ENCODE measurements around the gene TRIO. TPM values are rescaled to one million over a fixed set of nuclear protein-coding genes. Genes with fewer than 3 reads are reported as not detected.
"Not testable (repeated sequence)": the region's sequence is repeated elsewhere in the genome, so short reads cannot be mapped to it uniquely, and the experiment has no call there.

The TRIO gene
- total RNA-seq = 191 and 223 TPM in 2 replicates

DNA sequence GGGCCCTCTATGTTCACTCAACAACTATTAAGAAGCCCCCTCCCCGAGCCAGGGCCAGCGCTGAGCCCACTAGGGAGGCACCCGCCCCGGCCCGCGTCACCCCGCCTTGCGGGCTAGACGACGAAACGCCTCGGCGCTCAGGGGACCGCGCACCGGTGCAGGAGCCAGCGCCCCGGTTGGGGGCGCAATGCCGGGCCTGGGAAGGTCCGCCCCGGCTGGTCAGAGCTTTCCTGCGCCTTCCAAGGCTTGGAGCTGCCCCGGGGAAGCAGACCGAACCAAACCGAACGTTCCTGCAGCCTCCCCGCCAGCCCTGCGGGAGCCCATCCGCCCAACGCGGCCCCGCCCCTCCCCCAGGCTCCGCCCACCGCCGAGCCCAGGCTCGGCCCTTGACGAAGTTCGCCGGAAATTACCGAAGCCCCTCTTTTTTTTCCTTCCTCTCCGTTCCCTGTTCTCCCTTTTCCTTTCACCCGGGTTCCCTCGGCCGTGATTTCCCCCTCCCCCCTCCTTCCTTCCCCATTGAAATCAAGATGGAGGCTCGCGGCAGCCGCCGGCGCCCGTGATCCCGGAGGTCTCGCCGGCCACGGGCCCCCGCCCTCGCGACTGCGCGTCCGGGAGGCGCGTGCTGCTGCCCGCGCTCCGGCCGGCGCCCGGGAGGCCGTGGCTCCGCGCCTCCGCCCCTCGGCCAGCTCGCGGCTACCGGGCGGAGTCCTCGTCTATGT is at the start of gene TRIO:
TSS of gene TRIO (plus strand) at position 516 of the 719 bp plus-strand sequence. CDS start 384 bp downstream, outside the sequence.
- Mint-ChIP-seq H3K4me1 (peaks cover 37% of the 10 kb centered on the region), H3K36me3 (ENCODE audit: low read depth) (peaks cover 3% of the 10 kb centered on the region), H3K4me3 (peak within 1 kb of the TSS; percentile 89), H3K9me3 (no peaks in the 10 kb centered on the region), H3K27ac (peak within 1 kb of the TSS; percentile 94), H3K27me3 (peaks cover 2% of the 10 kb centered on the region)
- CTCF ChIA-PET = interaction anchor here (1.1 to 4.3 kb wide), 5 partner anchors 12 to 128 kb away, joined by 3 to 18 read pairs (median 6); no protein-coding TSS in a partner anchor
- intact Hi-C loops (cut with micrococcal nuclease) = loop anchor here (1.0 kb wide), 3 partner anchors 35 to 188 kb away; no protein-coding TSS in a partner anchor
- DNase-seq (peak; percentile 89), ATAC-seq (ENCODE audit: low read depth) (peak; percentile 54)
- POLR2A ChIA-PET = interaction anchor here (0.8 to 4.1 kb wide), 9 partner anchors 12 to 127 kb away, joined by 3 to 101 read pairs (median 8); no protein-coding TSS in a partner anchor
- TF ChIP-seq CTCF (IDR thresholded peaks at IDR 0.05) = no peak

GRCh38 chr5:14097380-14097779 is 45.8 kb upstream of the TRIO start:
- H3K4me1 Mint-ChIP-seq; DNase-seq; H3K27ac Mint-ChIP-seq; POLR2A ChIA-PET; CTCF ChIA-PET; H3K4me3 Mint-ChIP-seq; H3K9me3 Mint-ChIP-seq; ATAC-seq (ENCODE audit: low read depth); intact Hi-C loops (cut with micrococcal nuclease); H3K36me3 Mint-ChIP-seq (ENCODE audit: low read depth): not testable (repeated sequence)
- peaks cover 13% of the 10 kb centered on the region for H3K27me3 Mint-ChIP-seq

GRCh38 chr5:14097998-14098471 is 45.1 kb upstream of the TRIO start:
- intact Hi-C loops (cut with micrococcal nuclease) = no loop called here
- no peaks in the 10 kb centered on the region for H3K4me1 Mint-ChIP-seq
- H3K27ac Mint-ChIP-seq = peak overlapping the region; percentile 46
- DNase-seq (no peak), ATAC-seq (ENCODE audit: low read depth) (no peak)
- no peak overlapping the region for H3K4me3 Mint-ChIP-seq
- ChIA-PET CTCF (no interaction called here), POLR2A (no interaction called here)
- TF ChIP-seq CTCF (IDR thresholded peaks at IDR 0.05) = no peak
- H3K36me3 Mint-ChIP-seq (ENCODE audit: low read depth) = peaks cover 1% of the 10 kb centered on the region
- peaks cover 10% of the 10 kb centered on the region for H3K27me3 Mint-ChIP-seq
- H3K9me3 Mint-ChIP-seq = peaks cover 7% of the 10 kb centered on the region

DNA sequence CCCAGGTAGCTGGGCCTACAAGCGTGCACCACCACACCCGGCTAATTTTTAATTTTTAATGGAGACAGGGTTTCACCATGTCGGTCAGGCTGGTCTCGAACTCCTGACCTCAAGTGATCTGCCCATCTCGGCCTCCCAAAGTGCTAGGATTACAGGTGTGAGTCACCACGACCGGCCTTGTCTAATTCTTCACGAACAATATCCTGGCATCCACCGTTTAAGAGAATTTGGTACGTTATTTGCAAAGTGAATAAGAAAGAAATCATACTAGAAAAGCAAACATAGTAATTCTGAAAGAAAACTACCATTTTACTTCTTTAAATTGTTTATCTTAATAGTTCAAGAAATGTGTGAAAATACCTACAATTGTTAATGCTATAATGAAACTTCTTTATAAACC is 42.9 kb upstream of the TRIO start:
- POLR2A ChIA-PET = no interaction called here
- no peak for TF ChIP-seq CTCF (IDR thresholded peaks at IDR 0.05)
- H3K27ac Mint-ChIP-seq = no peak overlapping the region
- H3K9me3 Mint-ChIP-seq = peaks cover 8% of the 10 kb centered on the region
- H3K27me3 Mint-ChIP-seq = peaks cover 2% of the 10 kb centered on the region
- intact Hi-C loops (cut with micrococcal nuclease) = no loop called here
- no peak overlapping the region for H3K4me3 Mint-ChIP-seq
- no peak for ATAC-seq (ENCODE audit: low read depth)
- no peak for DNase-seq
- H3K36me3 Mint-ChIP-seq (ENCODE audit: low read depth) = peaks cover 1% of the 10 kb centered on the region
- CTCF ChIA-PET = no interaction called here
- H3K4me1 Mint-ChIP-seq = peaks cover 2% of the 10 kb centered on the region

DNA sequence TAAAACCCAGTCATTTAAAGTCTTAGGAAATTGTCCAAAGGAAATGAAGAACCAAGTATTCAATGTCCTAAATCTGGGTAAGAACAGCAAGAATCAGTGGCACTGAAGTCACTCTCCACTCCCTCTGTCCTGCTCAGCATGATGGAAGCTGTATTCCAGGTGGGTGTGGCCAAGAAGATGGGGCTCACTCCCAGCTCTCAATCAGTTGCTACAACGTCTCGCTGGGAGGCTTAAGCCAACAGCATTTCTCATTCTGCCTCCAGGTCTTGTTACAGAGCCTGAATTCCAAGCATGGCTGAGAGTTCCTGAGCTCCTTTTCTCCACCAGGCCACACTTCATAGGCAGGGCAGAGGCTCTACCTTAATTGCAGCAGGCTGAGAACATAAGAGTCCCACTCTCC is 41.2 kb upstream of the TRIO start:
- peaks cover 1% of the 10 kb centered on the region for H3K36me3 Mint-ChIP-seq (ENCODE audit: low read depth)
- peaks cover 8% of the 10 kb centered on the region for H3K9me3 Mint-ChIP-seq
- ChIA-PET CTCF (interaction anchor here (0.6 kb wide), 1 partner anchor 168 kb away, joined by 3 read pairs; no protein-coding TSS in a partner anchor), POLR2A (no interaction called here)
- H3K27ac Mint-ChIP-seq = no peak overlapping the region
- H3K27me3 Mint-ChIP-seq = no peaks in the 10 kb centered on the region
- H3K4me3 Mint-ChIP-seq = no peak overlapping the region
- peaks cover 15% of the 10 kb centered on the region for H3K4me1 Mint-ChIP-seq
- intact Hi-C loops (cut with micrococcal nuclease) = no loop called here
- DNase-seq (no peak), ATAC-seq (ENCODE audit: low read depth) (no peak)
- TF ChIP-seq CTCF (IDR thresholded peaks at IDR 0.05) = no peak
